TTC549 (cell line): ENCODE results near the gene KRTAP13-4.

Experiments used
- FAIRE-seq: peaks from 2 replicates; lab custom pipeline; 2012; peaks lifted over from hg19 to GRCh38; lab: Jason Lieb, UNC

Gene KRTAP13-4

GRCh38 chr21:30430170-30430655 lies at the start of gene KRTAP13-4:
TSS of gene KRTAP13-4 (plus strand) at chr21:30430220. CDS start at chr21:30430276, 56 bp downstream.
- no peak for FAIRE-seq

GRCh38 chr21:30382201-30382600 lies 47.8 kb upstream of the KRTAP13-4 start:
- no peak for FAIRE-seq

GRCh38 chr21:30391492-30392025 lies 38.5 kb upstream of the KRTAP13-4 start:
- FAIRE-seq, result no peak

- no peak for FAIRE-seq
These were observed 34.3 kb upstream of the KRTAP13-4 start, which contains the start of gene KRTAP13-1 for GRCh38 chr21:30395731-30396130. TSS of gene KRTAP13-1 (plus strand) at chr21:30396031. CDS start at chr21:30396087, 56 bp downstream.

GRCh38 chr21:30408782-30409494 lies 21.1 kb upstream of the KRTAP13-4 start:
- no peak for FAIRE-seq

GRCh38 chr21:30415993-30416392 lies 14.0 kb upstream of the KRTAP13-4 start:
- FAIRE-seq, result no peak

- no peak for FAIRE-seq
These were observed 4.2 kb upstream of the KRTAP13-4 start, which contains the start of gene KRTAP13-3 for GRCh38 chr21:30425826-30426225. TSS of gene KRTAP13-3 (minus strand) at chr21:30425926. CDS start at chr21:30425912, 14 bp downstream.

GRCh38 chr21:30426731-30427130 lies 3.3 kb upstream of the KRTAP13-4 start:
- FAIRE-seq, result no peak

GRCh38 chr21:30434033-30434631 lies 4.1 kb downstream of the KRTAP13-4 start:
- no peak for FAIRE-seq

- no peak for FAIRE-seq
These were observed 7.1 kb downstream of the KRTAP13-4 start for GRCh38 chr21:30437010-30437565.

- no peak for FAIRE-seq
These were observed 10.0 kb downstream of the KRTAP13-4 start, which contains the start of gene KRTAP15-1 for GRCh38 chr21:30439975-30440374. TSS of gene KRTAP15-1 (plus strand) at chr21:30440275. CDS start at chr21:30440328, 53 bp downstream.

GRCh38 chr21:30443226-30443625 lies 13.2 kb downstream of the KRTAP13-4 start:
- no peak for FAIRE-seq

GRCh38 chr21:30444204-30444603 lies 14.2 kb downstream of the KRTAP13-4 start:
- no peak for FAIRE-seq

GRCh38 chr21:30447056-30447455 lies 17.0 kb downstream of the KRTAP13-4 start:
- FAIRE-seq, result no peak

- no peak for FAIRE-seq
These were observed 18.5 kb downstream of the KRTAP13-4 start for GRCh38 chr21:30448514-30448913.

GRCh38 chr21:30463713-30464112 lies 33.7 kb downstream of the KRTAP13-4 start:
- no peak for FAIRE-seq

- no peak for FAIRE-seq
These were observed 39.1 kb downstream of the KRTAP13-4 start for GRCh38 chr21:30468900-30469714.

GRCh38 chr21:30478004-30478403 lies 48.0 kb downstream of the KRTAP13-4 start:
- FAIRE-seq, result no peak

- no peak for FAIRE-seq
These were observed 49.2 kb downstream of the KRTAP13-4 start for GRCh38 chr21:30479259-30479658.

GRCh38 chr21:30480145-30480544 lies 50.1 kb downstream of the KRTAP13-4 start, which contains the start of gene KRTAP19-1:
TSS of gene KRTAP19-1 (minus strand) at chr21:30480367. CDS start at chr21:30480317, 50 bp downstream.
- no peak for FAIRE-seq
